ENCODE results near the gene ASB1.
"Not testable (repeated sequence)": the region's sequence is repeated elsewhere in the genome, so short reads cannot be mapped to it uniquely, and the experiment has no call there.

Gene ASB1

GRCh38 chr2:238403632-238404405, 22.9 kb upstream of the ASB1 start:
- no peak for DNase-seq (ENCODE audit: low read depth, low spot score)

- no peak for DNase-seq (ENCODE audit: low read depth, low spot score)
Measured at GRCh38 chr2:238404406-238405216, 22.1 kb upstream of the ASB1 start.

GRCh38 chr2:238405217-238405555, 21.5 kb upstream of the ASB1 start:
- not testable (repeated sequence) for DNase-seq (ENCODE audit: low read depth, low spot score)

GRCh38 chr2:238406221-238406997, 20.3 kb upstream of the ASB1 start:
- DNase-seq (ENCODE audit: low read depth, low spot score), result no peak

GRCh38 chr2:238406998-238407285, 19.8 kb upstream of the ASB1 start:
- no peak for DNase-seq (ENCODE audit: low read depth, low spot score)

- DNase-seq (ENCODE audit: low read depth, low spot score), result no peak
Measured at GRCh38 chr2:238407566-238407965, 19.2 kb upstream of the ASB1 start.

GRCh38 chr2:238408615-238409340, 17.9 kb upstream of the ASB1 start:
- no peak for DNase-seq (ENCODE audit: low read depth, low spot score)

GRCh38 chr2:238409341-238410199, 17.2 kb upstream of the ASB1 start:
- no peak for DNase-seq (ENCODE audit: low read depth, low spot score)

- DNase-seq (ENCODE audit: low read depth, low spot score), result no peak
Measured at GRCh38 chr2:238412067-238412767, 14.5 kb upstream of the ASB1 start.

- DNase-seq (ENCODE audit: low read depth, low spot score), result no peak
Measured at GRCh38 chr2:238413368-238413767, 13.4 kb upstream of the ASB1 start.

GRCh38 chr2:238415036-238415764, 11.5 kb upstream of the ASB1 start:
- no peak for DNase-seq (ENCODE audit: low read depth, low spot score)

GRCh38 chr2:238415893-238416292, 10.8 kb upstream of the ASB1 start:
- DNase-seq (ENCODE audit: low read depth, low spot score), result no peak

GRCh38 chr2:238418196-238418998, 8.3 kb upstream of the ASB1 start:
- no peak for DNase-seq (ENCODE audit: low read depth, low spot score)

GRCh38 chr2:238418999-238419546, 7.7 kb upstream of the ASB1 start:
- no peak for DNase-seq (ENCODE audit: low read depth, low spot score)

- no peak for DNase-seq (ENCODE audit: low read depth, low spot score)
Measured at GRCh38 chr2:238420442-238420841, 6.3 kb upstream of the ASB1 start.

GRCh38 chr2:238420878-238421694, 5.6 kb upstream of the ASB1 start:
- no peak for DNase-seq (ENCODE audit: low read depth, low spot score)

GRCh38 chr2:238421695-238422035, 5.1 kb upstream of the ASB1 start:
- no peak for DNase-seq (ENCODE audit: low read depth, low spot score)

GRCh38 chr2:238422285-238422684, 4.4 kb upstream of the ASB1 start:
- no peak for DNase-seq (ENCODE audit: low read depth, low spot score)
